GM12878 (cell line): ENCODE data around the gene KLF11.
"Not testable (repeated sequence)": the region's sequence is repeated elsewhere in the genome, so short reads cannot be mapped to it uniquely, and the experiment has no call there.

Source experiments
- EGR1 ChIP-seq, 2 experiments: IDR thresholded peaks; 1 replicate in 1 of 2; 2 replicates in 1 of 2; pipeline ENCODE4 v1.6.1; 2011 to 2012; ENCODE audit warnings: low read depth in 2 of 2, low read length in 2 of 2, borderline replicate concordance in 1 of 2, mild to moderate bottlenecking in 1 of 2, moderate library complexity in 1 of 2
- EZH2 ChIP-seq: IDR thresholded peaks from 2 replicates; pipeline ENCODE4 v1.6.1; 2012; ENCODE audit warnings: low read depth, mild to moderate bottlenecking, control low read depth, inconsistent platforms, low read length, borderline replicate concordance; ENCODE audit not compliant: control insufficient read depth
- TAF1 ChIP-seq: IDR thresholded peaks from 2 replicates; pipeline ENCODE4 v1.6.1; 2011; ENCODE audit warnings: mild to moderate bottlenecking, low read depth, low read length, borderline replicate concordance
- TF ChIP-seq, protein P1 (sequence below): IDR thresholded peaks from 2 replicates; pipeline ENCODE4 v1.6.1; 2012; ENCODE audit warnings: low read depth, low read length, improper control_type of control experiment

DNA sequence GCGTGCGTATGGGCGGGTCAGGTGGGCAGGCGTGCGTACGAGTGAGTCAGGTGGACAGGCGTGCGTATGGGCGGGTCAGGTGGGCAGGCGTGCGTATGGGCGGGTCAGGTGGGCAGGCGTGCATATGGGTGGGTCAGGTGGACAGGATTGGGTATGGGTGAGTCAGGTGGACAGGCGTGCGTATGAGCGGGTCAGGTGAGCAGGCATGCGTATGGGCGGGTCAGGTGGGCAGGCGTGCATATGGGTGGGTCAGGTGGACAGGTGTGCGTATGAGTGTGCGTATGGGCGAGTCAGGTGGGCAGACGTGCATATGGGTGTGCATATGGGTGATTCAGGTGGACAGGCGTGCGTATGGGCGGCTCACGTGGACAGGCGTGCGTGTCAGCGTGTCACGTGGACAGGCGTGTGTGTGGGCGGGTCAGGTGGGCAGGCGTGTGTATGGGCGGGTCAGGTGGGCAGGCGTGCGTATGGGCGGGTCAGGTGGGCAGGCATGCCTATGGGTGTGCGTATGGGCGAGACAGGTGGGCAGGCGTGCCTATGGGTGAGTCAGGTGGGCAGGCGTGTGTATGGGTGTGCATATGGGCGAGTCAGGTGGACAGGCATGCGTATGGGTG, 27.9 kb upstream of the KLF11 start:
- TF ChIP-seq, protein P1, sequence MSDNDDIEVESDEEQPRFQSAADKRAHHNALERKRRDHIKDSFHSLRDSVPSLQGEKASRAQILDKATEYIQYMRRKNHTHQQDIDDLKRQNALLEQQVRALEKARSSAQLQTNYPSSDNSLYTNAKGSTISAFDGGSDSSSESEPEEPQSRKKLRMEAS, result not testable (repeated sequence)
- not testable (repeated sequence) for TF ChIP-seq EGR1 (IDR thresholded peaks at IDR 0.05; ENCODE audit: borderline replicate concordance in 1 of 2, low read depth in 2 of 2, low read length in 2 of 2); EZH2; TAF1
